ENCODE results near the gene GSTM5. TPM values are rescaled to one million over a fixed set of nuclear protein-coding genes. Genes with fewer than 3 reads are reported as not detected.
A peak's percentile ranks its signal among the peaks of the same experiment; 100 is the strongest.
"Not testable (repeated sequence)": the region's sequence is repeated elsewhere in the genome, so short reads cannot be mapped to it uniquely, and the experiment has no call there.

Gene GSTM5
- total and polyA plus RNA-seq, 2 donors (not counting 3 experiments of a cell fraction or from before 2014, with no cell fraction given): 0.25 to 1.6 TPM

DNA sequence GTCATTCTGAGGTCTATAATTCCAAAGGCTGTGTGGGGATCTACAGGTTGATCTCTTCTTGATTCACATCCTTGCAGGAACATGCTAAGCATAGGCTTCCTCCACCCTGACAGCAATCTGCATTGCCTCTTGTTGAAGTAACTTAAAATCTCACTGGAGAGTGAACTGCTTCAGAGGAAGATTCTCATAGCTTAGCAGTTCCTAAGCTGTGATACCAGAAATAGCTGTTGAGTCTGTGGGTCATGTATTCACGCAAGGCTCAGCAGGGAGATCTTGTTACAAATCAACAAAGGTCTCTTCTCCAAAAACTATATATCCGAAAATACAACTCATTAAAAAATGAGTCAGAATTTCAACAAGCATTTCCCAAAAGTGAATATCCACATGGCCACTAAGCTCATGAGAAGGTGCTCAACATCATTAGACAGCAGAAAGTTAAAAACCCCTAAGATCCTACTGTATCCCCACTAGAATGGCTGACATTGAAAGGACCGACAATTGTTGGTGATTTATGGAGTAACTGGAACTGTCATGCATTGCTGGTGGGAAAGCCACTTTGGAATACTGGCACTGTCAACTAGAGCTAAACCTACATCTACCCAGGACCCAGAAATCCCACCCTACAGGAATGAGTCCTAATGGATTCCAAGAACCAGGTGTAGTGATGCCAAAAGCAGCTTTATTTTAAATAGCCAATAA is 35.2 kb upstream of the GSTM5 start:
- H3K9me3 ChIP-seq (replicated peaks; ENCODE audit: control insufficient read depth, insufficient read depth, low read length); H3K4me2 ChIP-seq (ENCODE audit: insufficient read depth, low read length); H3K9me1 ChIP-seq (replicated peaks; ENCODE audit: control insufficient read depth, extremely low read depth, insufficient read depth, low read length); H3K4me1 ChIP-seq (ENCODE audit: control insufficient read depth, extremely low read depth, insufficient read depth, low read length); BruUV-seq (replicated peaks); POLR2A ChIA-PET; intact Hi-C loops (cut with micrococcal nuclease); H3K4me3 ChIP-seq (replicated peaks in 1 of 3; ENCODE audit: insufficient read depth in 1 of 3, low read depth in 1 of 3, low read length in 3 of 3); H2AFZ ChIP-seq (ENCODE audit: low read depth, low read length); H3K27ac ChIP-seq (ENCODE audit: insufficient read depth, low read depth, low read length); CTCF ChIA-PET; H3K9ac ChIP-seq (replicated peaks; ENCODE audit: extremely low read depth, insufficient read depth, low read length); H3K27me3 ChIP-seq (ENCODE audit: control insufficient read depth in 2 of 2, insufficient read depth in 2 of 2, low read length in 2 of 2); H3K79me2 ChIP-seq (ENCODE audit: control insufficient read depth, insufficient read depth, low read length); dilution Hi-C loops (cut with MboI; ENCODE audit: extremely low pct_ligation_motif_present, low sequenced_read_pairs); FAIRE-seq; H3K36me3 ChIP-seq (ENCODE audit: control insufficient read depth in 2 of 2, extremely low read depth in 1 of 2, insufficient read depth in 2 of 2, low read length in 2 of 2); H4K20me1 ChIP-seq (replicated peaks; ENCODE audit: control insufficient read depth, extremely low read depth, insufficient read depth, low read length): not testable (repeated sequence)
- DNase-seq (ENCODE audit: low read depth, low spot score): peak; percentile 0

DNA sequence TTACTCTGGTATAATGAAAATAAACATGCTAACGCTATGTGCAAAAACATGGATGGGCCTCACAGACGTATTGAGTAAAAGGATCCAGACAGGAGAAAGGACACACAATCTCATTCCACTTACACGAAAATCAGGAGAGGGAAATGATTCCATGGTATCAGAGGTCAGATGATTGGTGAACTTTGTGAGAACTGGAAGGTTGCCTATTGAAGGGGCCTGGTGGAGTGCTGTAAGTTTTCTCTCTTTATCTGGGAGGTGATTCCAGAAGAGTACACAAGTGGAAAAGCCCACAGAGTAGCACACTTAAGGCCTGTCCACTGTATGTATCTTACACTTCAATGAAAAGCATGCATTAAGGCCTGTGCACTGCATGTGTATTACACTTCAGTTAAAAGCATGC is 34.6 kb upstream of the GSTM5 start:
- intact Hi-C loops (cut with micrococcal nuclease): no loop called here
- H3K9me3 ChIP-seq (replicated peaks; ENCODE audit: control insufficient read depth, insufficient read depth, low read length): no peaks in the 10 kb centered on the region
- no peaks in the 10 kb centered on the region for H4K20me1 ChIP-seq (replicated peaks; ENCODE audit: control insufficient read depth, extremely low read depth, insufficient read depth, low read length)
- no peak overlapping the region for H3K27ac ChIP-seq (ENCODE audit: insufficient read depth, low read depth, low read length)
- FAIRE-seq (no peak), DNase-seq (ENCODE audit: low read depth, low spot score) (peak; percentile 0)
- no peaks in the 10 kb centered on the region for H3K36me3 ChIP-seq (ENCODE audit: control insufficient read depth in 2 of 2, extremely low read depth in 1 of 2, insufficient read depth in 2 of 2, low read length in 2 of 2)
- no peak overlapping the region for H3K9ac ChIP-seq (replicated peaks; ENCODE audit: extremely low read depth, insufficient read depth, low read length)
- no peak overlapping the region for H3K4me2 ChIP-seq (ENCODE audit: insufficient read depth, low read length)
- TF ChIP-seq POLR2AphosphoS5 (IDR thresholded peaks at IDR 0.05; ENCODE audit: insufficient read depth, low read depth, low read length): no peak
- no peak for TF ChIP-seq POLR2A (IDR thresholded peaks at IDR 0.05; ENCODE audit: low read depth, low read length)
- no peak for TF ChIP-seq MYC (IDR thresholded peaks at IDR 0.05; ENCODE audit: low read depth, low read length)
- no peak for TF ChIP-seq GATA2 (IDR thresholded peaks at IDR 0.05; ENCODE audit: insufficient read depth, insufficient read length, low read depth, low read length)
- TF ChIP-seq FOS (IDR thresholded peaks at IDR 0.05; ENCODE audit: borderline replicate concordance, insufficient read depth, low read length): no peak
- TF ChIP-seq, protein P1, sequence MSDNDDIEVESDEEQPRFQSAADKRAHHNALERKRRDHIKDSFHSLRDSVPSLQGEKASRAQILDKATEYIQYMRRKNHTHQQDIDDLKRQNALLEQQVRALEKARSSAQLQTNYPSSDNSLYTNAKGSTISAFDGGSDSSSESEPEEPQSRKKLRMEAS (IDR thresholded peaks at IDR 0.05; ENCODE audit: insufficient read depth, insufficient read length): no peak
- TF ChIP-seq JUN (IDR thresholded peaks at IDR 0.05; ENCODE audit: borderline replicate concordance, insufficient read depth, insufficient read length, low read depth): no peak
- TF ChIP-seq, protein P2, sequence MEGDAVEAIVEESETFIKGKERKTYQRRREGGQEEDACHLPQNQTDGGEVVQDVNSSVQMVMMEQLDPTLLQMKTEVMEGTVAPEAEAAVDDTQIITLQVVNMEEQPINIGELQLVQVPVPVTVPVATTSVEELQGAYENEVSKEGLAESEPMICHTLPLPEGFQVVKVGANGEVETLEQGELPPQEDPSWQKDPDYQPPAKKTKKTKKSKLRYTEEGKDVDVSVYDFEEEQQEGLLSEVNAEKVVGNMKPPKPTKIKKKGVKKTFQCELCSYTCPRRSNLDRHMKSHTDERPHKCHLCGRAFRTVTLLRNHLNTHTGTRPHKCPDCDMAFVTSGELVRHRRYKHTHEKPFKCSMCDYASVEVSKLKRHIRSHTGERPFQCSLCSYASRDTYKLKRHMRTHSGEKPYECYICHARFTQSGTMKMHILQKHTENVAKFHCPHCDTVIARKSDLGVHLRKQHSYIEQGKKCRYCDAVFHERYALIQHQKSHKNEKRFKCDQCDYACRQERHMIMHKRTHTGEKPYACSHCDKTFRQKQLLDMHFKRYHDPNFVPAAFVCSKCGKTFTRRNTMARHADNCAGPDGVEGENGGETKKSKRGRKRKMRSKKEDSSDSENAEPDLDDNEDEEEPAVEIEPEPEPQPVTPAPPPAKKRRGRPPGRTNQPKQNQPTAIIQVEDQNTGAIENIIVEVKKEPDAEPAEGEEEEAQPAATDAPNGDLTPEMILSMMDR (IDR thresholded peaks at IDR 0.05; ENCODE audit: extremely low read depth in 1 of 2, insufficient read depth in 1 of 2, low read depth in 1 of 2, low read length in 2 of 2): no peak
- TF ChIP-seq EZH2 (IDR thresholded peaks at IDR 0.05; ENCODE audit: borderline replicate concordance, low read depth, low read length, severe bottlenecking): no peak
- no peaks in the 10 kb centered on the region for H3K9me1 ChIP-seq (replicated peaks; ENCODE audit: control insufficient read depth, extremely low read depth, insufficient read depth, low read length)
- H2AFZ ChIP-seq (ENCODE audit: low read depth, low read length): no peak overlapping the region
- CTCF ChIA-PET: no interaction called here
- no peaks in the 10 kb centered on the region for H3K4me1 ChIP-seq (ENCODE audit: control insufficient read depth, extremely low read depth, insufficient read depth, low read length)
- POLR2A ChIA-PET: no interaction called here
- H3K27me3 ChIP-seq (ENCODE audit: control insufficient read depth in 2 of 2, insufficient read depth in 2 of 2, low read length in 2 of 2): no peaks in the 10 kb centered on the region
- dilution Hi-C loops (cut with MboI; ENCODE audit: extremely low pct_ligation_motif_present, low sequenced_read_pairs): no loop called here
- no peak overlapping the region for H3K4me3 ChIP-seq (replicated peaks in 1 of 3; ENCODE audit: insufficient read depth in 1 of 3, low read depth in 1 of 3, low read length in 3 of 3)
- no peaks in the 10 kb centered on the region for H3K79me2 ChIP-seq (ENCODE audit: control insufficient read depth, insufficient read depth, low read length)
- no TSS peak for BruUV-seq (replicated peaks)

DNA sequence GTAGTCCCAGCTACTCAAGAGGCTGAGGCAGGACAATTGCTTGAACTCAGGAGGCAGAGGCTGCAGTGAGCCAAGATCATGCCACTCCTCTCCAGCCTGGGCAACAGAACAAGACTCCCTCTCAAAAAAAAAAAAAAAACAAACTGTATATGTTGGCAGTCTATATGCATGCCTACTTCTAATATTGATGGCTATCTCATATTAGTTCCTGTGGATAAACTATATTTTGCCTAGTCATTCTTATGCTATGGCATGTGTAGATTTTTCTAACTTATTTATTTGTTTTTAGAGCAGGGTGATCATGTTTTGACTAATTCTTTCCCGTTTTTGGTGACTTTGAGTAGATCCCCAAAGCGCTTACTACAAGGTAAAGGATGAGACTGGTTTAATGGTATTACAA is 33.4 kb upstream of the GSTM5 start:
- DNase-seq (ENCODE audit: low read depth, low spot score); H3K4me3 ChIP-seq (replicated peaks in 1 of 3; ENCODE audit: insufficient read depth in 1 of 3, low read depth in 1 of 3, low read length in 3 of 3); H3K27me3 ChIP-seq (ENCODE audit: control insufficient read depth in 2 of 2, insufficient read depth in 2 of 2, low read length in 2 of 2); H2AFZ ChIP-seq (ENCODE audit: low read depth, low read length); H3K79me2 ChIP-seq (ENCODE audit: control insufficient read depth, insufficient read depth, low read length); H4K20me1 ChIP-seq (replicated peaks; ENCODE audit: control insufficient read depth, extremely low read depth, insufficient read depth, low read length); H3K36me3 ChIP-seq (ENCODE audit: control insufficient read depth in 2 of 2, extremely low read depth in 1 of 2, insufficient read depth in 2 of 2, low read length in 2 of 2); FAIRE-seq; H3K9ac ChIP-seq (replicated peaks; ENCODE audit: extremely low read depth, insufficient read depth, low read length); intact Hi-C loops (cut with micrococcal nuclease); dilution Hi-C loops (cut with MboI; ENCODE audit: extremely low pct_ligation_motif_present, low sequenced_read_pairs); H3K4me1 ChIP-seq (ENCODE audit: control insufficient read depth, extremely low read depth, insufficient read depth, low read length); BruUV-seq (replicated peaks); H3K9me3 ChIP-seq (replicated peaks; ENCODE audit: control insufficient read depth, insufficient read depth, low read length); H3K27ac ChIP-seq (ENCODE audit: insufficient read depth, low read depth, low read length); H3K4me2 ChIP-seq (ENCODE audit: insufficient read depth, low read length); H3K9me1 ChIP-seq (replicated peaks; ENCODE audit: control insufficient read depth, extremely low read depth, insufficient read depth, low read length); POLR2A ChIA-PET; CTCF ChIA-PET: not testable (repeated sequence)
